ENCODE results near the gene ARID1A. TPM values are rescaled to one million over a fixed set of nuclear protein-coding genes. Genes with fewer than 3 reads are reported as not detected.

The ARID1A gene
- total and polyA plus RNA-seq, 2 of the 8 experiments (the other 6 are each of a cell fraction or from before 2014, with no cell fraction given), result 52.1 to 103 TPM

GRCh38 chr1:26677306-26678115, 18.3 kb upstream of the ARID1A start (continued):
- TF ChIP-seq CTCF (IDR thresholded peaks at IDR 0.05; ENCODE audit: control extremely low read depth in 1 of 3, insufficient read depth in 1 of 3, low read depth in 1 of 3, low read length in 3 of 3) (peak; percentile 40 to 88 (median 71)), RFX5 (IDR thresholded peaks at IDR 0.05; ENCODE audit: borderline replicate concordance, low read depth, low read length) (no peak), SUZ12 (IDR thresholded peaks at IDR 0.05; ENCODE audit: low read length) (no peak), YY1 (IDR thresholded peaks at IDR 0.05; ENCODE audit: low read depth, low read length) (peak; percentile 54; the same call in 1 of the 2 replicates), JUND (IDR thresholded peaks at IDR 0.05; ENCODE audit: low read length) (peak; percentile 48; the same call in 1 of the 2 replicates), EP300 (IDR thresholded peaks at IDR 0.05; ENCODE audit: borderline replicate concordance in 1 of 2, low read depth in 2 of 2, low read length in 2 of 2) (no peak)

All from H1 (cell line).